ENCODE results near the gene H1-8. TPM values are rescaled to one million over a fixed set of nuclear protein-coding genes. Genes with fewer than 3 reads are reported as not detected.

Gene H1-8
- total RNA-seq, 6 donors from 2014 or later: not detected

- WGBS, 2 donors: 67 to 77% methylated on average over 3 of the region's 3 CpGs
- ATAC-seq (ENCODE audit: low FRiP score in 2 of 2): no peak
- DNase-seq: no peak
- Histone ChIP-seq H3K4me1 (peaks cover 14 to 33% (median 22%) of the 10 kb centered on the region in 4 donors), H3K9me3 (no peaks in the 10 kb centered on the region), H3K27ac (peak overlapping the region in 1 of 4 donors; percentile 8), H3K4me3 (no peak overlapping the region), H3K36me3 (peaks cover 0 to 80% (median 76%) of the 10 kb centered on the region in 4 donors), H3K27me3 (no peaks in the 10 kb centered on the region)
- TF ChIP-seq POLR2AphosphoS5 (IDR thresholded peaks at IDR 0.05): no peak
- no peak for TF ChIP-seq POLR2A (IDR thresholded peaks at IDR 0.05)
- TF ChIP-seq CTCF (IDR thresholded peaks at IDR 0.05): no peak
- no peak for TF ChIP-seq EP300 (IDR thresholded peaks at IDR 0.05)
Measured at GRCh38 chr3:129584631-129585030, 41.7 kb downstream of the H1-8 start.

GRCh38 chr3:129585949-129586657 is 43.1 kb downstream of the H1-8 start:
- Histone ChIP-seq H3K36me3 (peaks cover 0 to 68% (median 63%) of the 10 kb centered on the region in 4 donors), H3K4me3 (no peak overlapping the region), H3K9me3 (no peaks in the 10 kb centered on the region), H3K27me3 (no peaks in the 10 kb centered on the region), H3K27ac (peak overlapping the region in 2 of 4 donors; percentile 52 to 94), H3K4me1 (peaks cover 26 to 43% (median 36%) of the 10 kb centered on the region in 4 donors)
- no peak for TF ChIP-seq POLR2AphosphoS5 (IDR thresholded peaks at IDR 0.05)
- DNase-seq (no peak), ATAC-seq (ENCODE audit: low FRiP score in 2 of 2) (no peak)
- 96 to 97% methylated on average over 10 to 27 of the region's 27 CpGs for WGBS, 2 donors

DNA sequence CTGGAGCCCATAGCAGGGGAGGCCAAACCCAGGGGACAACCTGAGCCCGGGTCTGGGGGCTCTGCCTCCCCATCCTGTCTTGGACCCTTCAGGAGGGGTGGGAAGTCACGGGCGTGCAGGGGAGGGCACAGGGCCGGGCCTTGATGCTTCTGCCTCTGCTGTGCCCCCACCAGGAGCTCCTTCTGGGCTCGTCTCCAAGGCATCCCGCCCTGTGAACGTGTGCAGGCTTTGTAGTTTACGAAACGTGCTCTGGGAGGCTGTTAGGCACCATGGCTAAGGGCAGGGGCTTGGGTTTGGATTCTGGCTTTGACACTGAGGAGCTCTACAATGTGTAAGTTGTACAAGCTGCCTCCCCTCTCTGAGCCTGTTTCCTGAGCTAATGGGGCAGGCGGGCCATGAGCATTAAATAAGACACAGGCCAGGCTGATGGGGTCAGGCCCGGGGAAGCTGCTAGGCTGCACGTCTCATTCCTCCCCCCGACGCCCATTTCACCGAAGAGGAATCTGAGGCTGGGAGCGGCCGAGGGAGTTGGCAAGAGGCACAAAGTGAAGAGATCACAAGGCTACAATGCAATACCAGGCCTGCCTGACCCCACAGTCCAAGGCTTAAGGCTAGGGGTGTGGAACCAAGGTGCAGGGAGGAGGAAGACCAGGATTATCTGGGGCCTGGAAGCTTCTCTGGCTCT is 43.9 kb downstream of the H1-8 start:
- TF ChIP-seq CTCF (IDR thresholded peaks at IDR 0.05) (no peak), POLR2AphosphoS5 (IDR thresholded peaks at IDR 0.05) (peak in 1 of 2 donors; percentile 22), EP300 (IDR thresholded peaks at IDR 0.05) (no peak), POLR2A (IDR thresholded peaks at IDR 0.05) (no peak)
- no peaks in the 10 kb centered on the region for H3K27me3 ChIP-seq
- DNase-seq: peak in 1 of 2 donors; percentile 68
- H3K4me1 ChIP-seq: peaks cover 34 to 50% (median 43%) of the 10 kb centered on the region in 4 donors
- H3K27ac ChIP-seq: peak overlapping the region; percentile 24 to 94 (median 62)
- no peaks in the 10 kb centered on the region for H3K9me3 ChIP-seq
- peak in 1 of 2 donors; percentile 68 for ATAC-seq (ENCODE audit: low FRiP score in 2 of 2)
- H3K4me3 ChIP-seq: no peak overlapping the region
- 51 to 61% methylated on average over 10 to 17 of the region's 17 CpGs for WGBS, 2 donors
- H3K36me3 ChIP-seq: peaks cover 0 to 61% (median 56%) of the 10 kb centered on the region in 4 donors

- Histone ChIP-seq H3K27ac (peak overlapping the region; percentile 24 to 94 (median 62)), H3K4me1 (peaks cover 42 to 57% (median 51%) of the 10 kb centered on the region in 4 donors), H3K27me3 (no peaks in the 10 kb centered on the region), H3K9me3 (no peaks in the 10 kb centered on the region), H3K36me3 (peaks cover 0 to 54% (median 48%) of the 10 kb centered on the region in 4 donors), H3K4me3 (no peak overlapping the region)
- ATAC-seq (ENCODE audit: low FRiP score in 2 of 2) (no peak), DNase-seq (no peak)
- TF ChIP-seq EP300 (IDR thresholded peaks at IDR 0.05) (no peak), POLR2AphosphoS5 (IDR thresholded peaks at IDR 0.05) (no peak), CTCF (IDR thresholded peaks at IDR 0.05) (no peak), POLR2A (IDR thresholded peaks at IDR 0.05) (no peak)
- 71 to 72% methylated on average over 9 to 10 of the region's 10 CpGs for WGBS, 2 donors
Measured at GRCh38 chr3:129587566-129588210, 44.7 kb downstream of the H1-8 start.

DNA sequence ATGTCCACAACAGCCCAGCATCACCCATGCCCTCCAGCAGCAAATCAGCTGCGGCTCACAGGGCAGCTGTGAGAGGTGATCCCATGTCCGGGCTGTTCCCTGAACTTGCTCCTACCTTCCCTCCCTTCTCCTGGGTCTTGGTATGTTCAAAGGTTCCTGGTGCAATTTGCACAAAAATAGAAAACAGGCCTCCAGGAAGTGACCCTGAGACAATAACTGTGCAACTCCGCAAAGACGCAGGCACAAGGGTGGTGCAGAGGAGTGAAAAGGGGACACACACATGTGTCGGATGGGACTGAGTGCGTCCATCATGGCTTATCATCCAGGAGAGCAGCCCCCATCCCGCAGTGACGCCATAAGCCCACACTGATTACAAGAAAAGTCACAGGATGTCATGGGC is 47.2 kb downstream of the H1-8 start:
- no peak for ATAC-seq (ENCODE audit: low FRiP score in 2 of 2)

More for the DNA sequence above, 47.2 kb downstream of the H1-8 start:
- Histone ChIP-seq H3K4me3 (no peak overlapping the region), H3K27me3 (no peaks in the 10 kb centered on the region), H3K27ac (peak overlapping the region in 3 of 4 donors; percentile 94 to 95 (median 94)), H3K36me3 (peaks cover 0 to 30% (median 23%) of the 10 kb centered on the region in 4 donors), H3K4me1 (peaks cover 67 to 82% (median 76%) of the 10 kb centered on the region in 4 donors), H3K9me3 (no peaks in the 10 kb centered on the region)
- no peak for DNase-seq
- TF ChIP-seq POLR2A (IDR thresholded peaks at IDR 0.05) (no peak), CTCF (IDR thresholded peaks at IDR 0.05) (no peak), POLR2AphosphoS5 (IDR thresholded peaks at IDR 0.05) (no peak), EP300 (IDR thresholded peaks at IDR 0.05) (no peak)
- 48 to 65% methylated on average over 8 of the region's 8 CpGs for WGBS, 2 donors

All from upper lobe of left lung (tissue), 6 donors.